PC-9 (cell line): ENCODE results near the gene USP3.

Experiments
- CTCF ChIP-seq: fragments of 200-600 bp; sonication (generic); conservative IDR thresholded peaks from 2 replicates; pipeline ENCODE4 v1.6.1; 2017; ENCODE audit warnings: mixed run types, antibody characterized with exemption, mild to moderate bottlenecking, moderate library complexity
- EZH2 ChIP-seq: fragments of 200-600 bp; sonication (generic); IDR thresholded peaks from 2 replicates; pipeline ENCODE4 v1.8.0; 2017; ENCODE audit warnings: antibody characterized with exemption, low read depth

- TF ChIP-seq CTCF, result peak; percentile 65
- no peak for TF ChIP-seq EZH2
Measured at GRCh38 chr15:63466378-63467192, 37.8 kb upstream of the USP3 start.
